Activated naive CD4-positive, alpha-beta T cell treated with anti-CD3 and anti-CD28 coated beads, Interleukin-2, amount 50 U/mL, for 16 hours (primary cell): ENCODE data around the gene COL2A1.
A peak's percentile ranks its signal among the peaks of the same experiment; 100 is the strongest.

Source experiments
- DNase-seq: peaks from one replicate; pipeline ENCODE4 v3.0.0-alpha.2; 2020

The COL2A1 gene

GRCh38 chr12:47942614-47943225, 61.6 kb downstream of the COL2A1 start:
- DNase-seq: no peak

GRCh38 chr12:47941871-47942613, 62.2 kb downstream of the COL2A1 start:
- peak; percentile 48 for DNase-seq

- DNase-seq: no peak
These were observed 62.8 kb downstream of the COL2A1 start for GRCh38 chr12:47941475-47941780.

- DNase-seq: no peak
These were observed 63.4 kb downstream of the COL2A1 start for GRCh38 chr12:47940773-47941474.

- DNase-seq: no peak
These were observed 65.2 kb downstream of the COL2A1 start for GRCh38 chr12:47939009-47939601.

GRCh38 chr12:47938594-47938993, 65.7 kb downstream of the COL2A1 start:
- DNase-seq: no peak

GRCh38 chr12:47938093-47938492, 66.2 kb downstream of the COL2A1 start:
- DNase-seq: no peak

GRCh38 chr12:47935184-47935583, 69.1 kb downstream of the COL2A1 start:
- DNase-seq: no peak

GRCh38 chr12:47931187-47931586, 73.1 kb downstream of the COL2A1 start:
- DNase-seq: no peak

- no peak for DNase-seq
These were observed 73.6 kb downstream of the COL2A1 start for GRCh38 chr12:47930634-47931033.

- no peak for DNase-seq
These were observed 76.9 kb downstream of the COL2A1 start for GRCh38 chr12:47927346-47927745.
